ENCODE data around the gene PON1.

GRCh38 chr7:95365151-95365550, 40.8 kb upstream of the PON1 start:
- TF ChIP-seq, protein P1, sequence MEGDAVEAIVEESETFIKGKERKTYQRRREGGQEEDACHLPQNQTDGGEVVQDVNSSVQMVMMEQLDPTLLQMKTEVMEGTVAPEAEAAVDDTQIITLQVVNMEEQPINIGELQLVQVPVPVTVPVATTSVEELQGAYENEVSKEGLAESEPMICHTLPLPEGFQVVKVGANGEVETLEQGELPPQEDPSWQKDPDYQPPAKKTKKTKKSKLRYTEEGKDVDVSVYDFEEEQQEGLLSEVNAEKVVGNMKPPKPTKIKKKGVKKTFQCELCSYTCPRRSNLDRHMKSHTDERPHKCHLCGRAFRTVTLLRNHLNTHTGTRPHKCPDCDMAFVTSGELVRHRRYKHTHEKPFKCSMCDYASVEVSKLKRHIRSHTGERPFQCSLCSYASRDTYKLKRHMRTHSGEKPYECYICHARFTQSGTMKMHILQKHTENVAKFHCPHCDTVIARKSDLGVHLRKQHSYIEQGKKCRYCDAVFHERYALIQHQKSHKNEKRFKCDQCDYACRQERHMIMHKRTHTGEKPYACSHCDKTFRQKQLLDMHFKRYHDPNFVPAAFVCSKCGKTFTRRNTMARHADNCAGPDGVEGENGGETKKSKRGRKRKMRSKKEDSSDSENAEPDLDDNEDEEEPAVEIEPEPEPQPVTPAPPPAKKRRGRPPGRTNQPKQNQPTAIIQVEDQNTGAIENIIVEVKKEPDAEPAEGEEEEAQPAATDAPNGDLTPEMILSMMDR (IDR thresholded peaks at IDR 0.05), result no peak
- TF ChIP-seq POLR2A (IDR thresholded peaks at IDR 0.05), result no peak

Data from lower leg skin (tissue), 3 donors.